ENCODE results near the gene CNOT11.
A peak's percentile ranks its signal among the peaks of the same experiment; 100 is the strongest.
"Not testable (repeated sequence)": the region's sequence is repeated elsewhere in the genome, so short reads cannot be mapped to it uniquely, and the experiment has no call there.

Gene CNOT11

GRCh38 chr2:101238930-101239759 lies 13.5 kb upstream of the CNOT11 start:
- DNase-seq (ENCODE audit: low read depth) = no peak
- no peak for TF ChIP-seq CTCF (IDR thresholded peaks at IDR 0.05; ENCODE audit: low read depth, low read length, missing control alignments)
- no peak overlapping the region for H3K4me3 ChIP-seq (ENCODE audit: low read depth, low read length)

- not testable (repeated sequence) for H3K4me3 ChIP-seq (ENCODE audit: low read depth, low read length); DNase-seq (ENCODE audit: low read depth)
Measured at GRCh38 chr2:101239760-101240118, 12.9 kb upstream of the CNOT11 start.

GRCh38 chr2:101240694-101241093 lies 12.0 kb upstream of the CNOT11 start:
- not testable (repeated sequence) for H3K4me3 ChIP-seq (ENCODE audit: low read depth, low read length); DNase-seq (ENCODE audit: low read depth)
- TF ChIP-seq CTCF (IDR thresholded peaks at IDR 0.05; ENCODE audit: low read depth, low read length, missing control alignments) = peak; percentile 55

- DNase-seq (ENCODE audit: low read depth) = no peak
- H3K4me3 ChIP-seq (ENCODE audit: low read depth, low read length) = no peak overlapping the region
- no peak for TF ChIP-seq CTCF (IDR thresholded peaks at IDR 0.05; ENCODE audit: low read depth, low read length, missing control alignments)
Measured at GRCh38 chr2:101241158-101241557, 11.5 kb upstream of the CNOT11 start.

- H3K4me3 ChIP-seq (ENCODE audit: low read depth, low read length); DNase-seq (ENCODE audit: low read depth): not testable (repeated sequence)
Measured at GRCh38 chr2:101244373-101244772, 8.3 kb upstream of the CNOT11 start.

- not testable (repeated sequence) for H3K4me3 ChIP-seq (ENCODE audit: low read depth, low read length); DNase-seq (ENCODE audit: low read depth)
Measured at GRCh38 chr2:101244899-101245298, 7.8 kb upstream of the CNOT11 start.

- DNase-seq (ENCODE audit: low read depth); H3K4me3 ChIP-seq (ENCODE audit: low read depth, low read length): not testable (repeated sequence)
Measured at GRCh38 chr2:101245468-101245867, 7.2 kb upstream of the CNOT11 start.

GRCh38 chr2:101248756-101249155 lies 3.9 kb upstream of the CNOT11 start:
- not testable (repeated sequence) for DNase-seq (ENCODE audit: low read depth)

GRCh38 chr2:101249826-101250225 lies 2.9 kb upstream of the CNOT11 start:
- TF ChIP-seq CTCF (IDR thresholded peaks at IDR 0.05; ENCODE audit: low read depth, low read length, missing control alignments) = no peak
- no peak for DNase-seq (ENCODE audit: low read depth)
- H3K4me3 ChIP-seq (ENCODE audit: low read depth, low read length) = no peak overlapping the region

More at GRCh38 chr2:101248756-101249155, 3.9 kb upstream of the CNOT11 start:
- H3K4me3 ChIP-seq (ENCODE audit: low read depth, low read length) = not testable (repeated sequence)

GRCh38 chr2:101251246-101251781 lies 1.4 kb upstream of the CNOT11 start:
- not testable (repeated sequence) for H3K4me3 ChIP-seq (ENCODE audit: low read depth, low read length); DNase-seq (ENCODE audit: low read depth)

Measured in GM12864 (cell line).